Measurements from ENCODE around the gene RNF213.

Gene RNF213

GRCh38 chr17:80291260-80291659 is 30.6 kb downstream of the RNF213 start:
- CTCF ChIA-PET, result interaction anchor here (1.1 kb wide), 1 partner anchor 15 kb away, joined by 4 read pairs; no protein-coding TSS in a partner anchor
- no peak for DNase-seq (ENCODE audit: low read depth, low spot score)
- TF ChIP-seq CTCF (IDR thresholded peaks at IDR 0.05; ENCODE audit: insufficient read depth, low read length, missing control alignments), result no peak
- POLR2A ChIA-PET, result no interaction called here
- no peak overlapping the region for H3K4me3 ChIP-seq (ENCODE audit: low read depth, low read length)

- ChIA-PET CTCF (interaction anchor here (1.1 kb wide), 1 partner anchor 15 kb away, joined by 4 read pairs; no protein-coding TSS in a partner anchor), POLR2A (interaction anchor here (0.9 kb wide), 1 partner anchor 15 kb away, joined by 4 read pairs; no protein-coding TSS in a partner anchor)
These were observed 31.2 kb downstream of the RNF213 start for GRCh38 chr17:80291691-80292487.

GRCh38 chr17:80292521-80292971 is 31.9 kb downstream of the RNF213 start:
- TF ChIP-seq CTCF (IDR thresholded peaks at IDR 0.05; ENCODE audit: insufficient read depth, low read length, missing control alignments), result no peak
- H3K4me3 ChIP-seq (ENCODE audit: low read depth, low read length), result no peak overlapping the region
- CTCF ChIA-PET, result interaction anchor here (1.1 to 1.2 kb wide), 3 partner anchors 14 to 210 kb away, joined by 3 to 6 read pairs (median 4); partner anchors contain the start of gene GAA
- no peak for DNase-seq (ENCODE audit: low read depth, low spot score)
- POLR2A ChIA-PET, result interaction anchor here (0.9 kb wide), 1 partner anchor 14 kb away, joined by 4 read pairs; no protein-coding TSS in a partner anchor

More at GRCh38 chr17:80291691-80292487, 31.2 kb downstream of the RNF213 start:
- no peak for TF ChIP-seq CTCF (IDR thresholded peaks at IDR 0.05; ENCODE audit: insufficient read depth, low read length, missing control alignments)
- H3K4me3 ChIP-seq (ENCODE audit: low read depth, low read length), result no peak overlapping the region
- no peak for DNase-seq (ENCODE audit: low read depth, low spot score)

GRCh38 chr17:80294210-80294609 is 33.6 kb downstream of the RNF213 start:
- POLR2A ChIA-PET, result no interaction called here
- no peak for DNase-seq (ENCODE audit: low read depth, low spot score)
- no peak overlapping the region for H3K4me3 ChIP-seq (ENCODE audit: low read depth, low read length)
- CTCF ChIA-PET, result interaction anchor here (1.2 kb wide), 1 partner anchor 193 kb away, joined by 3 read pairs; the partner anchor contains the start of gene GAA
- TF ChIP-seq CTCF (IDR thresholded peaks at IDR 0.05; ENCODE audit: insufficient read depth, low read length, missing control alignments), result no peak

GRCh38 chr17:80294653-80295052 is 34.0 kb downstream of the RNF213 start:
- H3K4me3 ChIP-seq (ENCODE audit: low read depth, low read length), result no peak overlapping the region
- POLR2A ChIA-PET, result interaction anchor here (0.9 kb wide), 1 partner anchor 69 kb away, joined by 4 read pairs; no protein-coding TSS in a partner anchor
- CTCF ChIA-PET, result interaction anchor here (1.2 kb wide), 1 partner anchor 193 kb away, joined by 3 read pairs; the partner anchor contains the start of gene GAA
- TF ChIP-seq CTCF (IDR thresholded peaks at IDR 0.05; ENCODE audit: insufficient read depth, low read length, missing control alignments), result no peak
- no peak for DNase-seq (ENCODE audit: low read depth, low spot score)

GRCh38 chr17:80295146-80295545 is 34.5 kb downstream of the RNF213 start:
- no peak for TF ChIP-seq CTCF (IDR thresholded peaks at IDR 0.05; ENCODE audit: insufficient read depth, low read length, missing control alignments)
- ChIA-PET CTCF (interaction anchor here (0.8 to 1.2 kb wide), 2 partner anchors 11 to 194 kb away, joined by 3 read pairs; partner anchors contain the start of gene GAA), POLR2A (interaction anchor here (0.9 kb wide), 1 partner anchor 70 kb away, joined by 4 read pairs; no protein-coding TSS in a partner anchor)
- no peak overlapping the region for H3K4me3 ChIP-seq (ENCODE audit: low read depth, low read length)
- DNase-seq (ENCODE audit: low read depth, low spot score), result no peak

Measured in AG04449 (cell line).